ENCODE results near the gene EFNA1.

GRCh38 chr1:155145491-155145890 is 17.8 kb downstream of the EFNA1 start:
- no peak for TF ChIP-seq CTCF (IDR thresholded peaks at IDR 0.05; ENCODE audit: low read depth, low read length, missing input control)
- TF ChIP-seq, protein P1, sequence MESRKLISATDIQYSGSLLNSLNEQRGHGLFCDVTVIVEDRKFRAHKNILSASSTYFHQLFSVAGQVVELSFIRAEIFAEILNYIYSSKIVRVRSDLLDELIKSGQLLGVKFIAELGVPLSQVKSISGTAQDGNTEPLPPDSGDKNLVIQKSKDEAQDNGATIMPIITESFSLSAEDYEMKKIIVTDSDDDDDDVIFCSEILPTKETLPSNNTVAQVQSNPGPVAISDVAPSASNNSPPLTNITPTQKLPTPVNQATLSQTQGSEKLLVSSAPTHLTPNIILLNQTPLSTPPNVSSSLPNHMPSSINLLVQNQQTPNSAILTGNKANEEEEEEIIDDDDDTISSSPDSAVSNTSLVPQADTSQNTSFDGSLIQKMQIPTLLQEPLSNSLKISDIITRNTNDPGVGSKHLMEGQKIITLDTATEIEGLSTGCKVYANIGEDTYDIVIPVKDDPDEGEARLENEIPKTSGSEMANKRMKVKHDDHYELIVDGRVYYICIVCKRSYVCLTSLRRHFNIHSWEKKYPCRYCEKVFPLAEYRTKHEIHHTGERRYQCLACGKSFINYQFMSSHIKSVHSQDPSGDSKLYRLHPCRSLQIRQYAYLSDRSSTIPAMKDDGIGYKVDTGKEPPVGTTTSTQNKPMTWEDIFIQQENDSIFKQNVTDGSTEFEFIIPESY (IDR thresholded peaks at IDR 0.05) = no peak
- no peak for TF ChIP-seq SP1 (IDR thresholded peaks at IDR 0.05)
- no peak for TF ChIP-seq RXRA (IDR thresholded peaks at IDR 0.05)
- no peak for TF ChIP-seq TAF1 (conservative IDR thresholded peaks at IDR 0.05)
- TF ChIP-seq, protein P2, sequence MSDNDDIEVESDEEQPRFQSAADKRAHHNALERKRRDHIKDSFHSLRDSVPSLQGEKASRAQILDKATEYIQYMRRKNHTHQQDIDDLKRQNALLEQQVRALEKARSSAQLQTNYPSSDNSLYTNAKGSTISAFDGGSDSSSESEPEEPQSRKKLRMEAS (IDR thresholded peaks at IDR 0.05) = no peak
- TF ChIP-seq RAD21 (IDR thresholded peaks at IDR 0.05) = no peak
- TF ChIP-seq GABPA (IDR thresholded peaks at IDR 0.05 in 1 of 2, conservative IDR thresholded peaks at IDR 0.05 in 1 of 2) = no peak
- TF ChIP-seq REST (IDR thresholded peaks at IDR 0.05) = no peak
- TF ChIP-seq YY1 (IDR thresholded peaks at IDR 0.05) = no peak
- no peak for TF ChIP-seq FOXA1 (IDR thresholded peaks at IDR 0.05)

Data from liver (tissue), 3 donors.